Measurements from ENCODE around the gene PCSK1.

PCSK1 gene

GRCh38 chr5:96433066-96433447 is at the start of gene PCSK1:
TSS of gene PCSK1 (minus strand) at chr5:96433248. CDS start at chr5:96433042, 206 bp downstream.
- no peak for DNase-seq

DNA sequence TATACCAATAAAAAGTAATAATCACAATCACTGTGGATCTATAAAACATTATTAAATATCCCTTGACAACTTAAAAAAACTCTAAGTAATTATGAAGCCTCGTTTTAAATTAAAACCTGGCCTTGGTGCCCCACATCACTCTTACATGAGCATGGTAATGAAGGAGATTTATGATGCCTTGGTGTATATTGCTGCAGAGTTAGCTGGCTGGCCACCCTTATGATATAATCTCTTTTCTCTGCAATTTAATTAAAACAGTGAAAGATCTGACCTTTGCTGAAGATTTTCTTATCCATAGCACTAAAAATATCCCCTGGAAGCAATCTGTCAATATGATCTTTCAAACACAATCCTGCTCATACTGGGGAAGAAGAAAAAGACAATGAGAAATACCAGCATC is 48.8 kb upstream of the PCSK1 start:
- no peak for DNase-seq

DNA sequence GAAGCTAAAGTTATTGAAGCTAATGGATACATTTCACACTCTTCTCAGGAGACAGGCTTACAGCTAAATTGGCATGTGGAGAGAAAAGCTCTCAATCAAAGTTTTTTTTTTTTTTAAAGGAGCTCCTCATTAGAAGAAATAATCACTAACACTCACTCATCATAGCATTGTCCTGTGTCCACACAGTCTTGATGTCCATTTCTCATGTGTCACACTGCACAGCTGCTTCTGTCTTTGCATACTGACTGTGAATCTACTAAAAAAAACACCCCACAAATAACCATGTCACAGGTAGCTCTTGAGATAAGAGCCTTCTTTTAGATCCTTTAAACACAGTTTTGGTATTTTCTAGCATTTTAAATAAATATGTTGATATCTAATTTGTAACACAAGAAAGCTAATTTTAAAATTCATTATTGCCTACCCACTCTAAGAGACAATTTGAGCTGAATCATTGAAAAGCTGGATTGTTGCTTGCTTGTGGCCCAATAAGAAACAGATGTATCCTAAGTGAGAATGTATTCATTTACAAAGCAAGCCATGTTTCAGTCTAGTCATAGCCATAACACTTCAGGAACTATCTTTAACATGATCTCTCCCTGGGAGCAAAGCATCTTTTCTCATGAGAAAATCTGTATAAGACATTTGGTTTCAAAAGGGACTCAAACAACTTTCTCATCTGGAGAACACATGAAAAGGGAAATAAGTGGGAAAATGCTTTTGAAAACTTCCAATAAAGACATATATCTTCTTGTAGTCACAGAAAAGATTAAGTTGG is 48.1 kb upstream of the PCSK1 start:
- no peak for DNase-seq

- no peak for DNase-seq
Observed at GRCh38 chr5:96478983-96479382, 45.9 kb upstream of the PCSK1 start.

GRCh38 chr5:96476654-96477053 is 43.6 kb upstream of the PCSK1 start:
- no peak for DNase-seq

- DNase-seq = no peak
Observed at GRCh38 chr5:96474073-96474472, 41.0 kb upstream of the PCSK1 start.

- DNase-seq = no peak
Observed at GRCh38 chr5:96473155-96473554, 40.1 kb upstream of the PCSK1 start.

- no peak for DNase-seq
Observed at GRCh38 chr5:96470785-96471184, 37.7 kb upstream of the PCSK1 start.

- DNase-seq = no peak
Observed at GRCh38 chr5:96468956-96469355, 35.9 kb upstream of the PCSK1 start.

DNA sequence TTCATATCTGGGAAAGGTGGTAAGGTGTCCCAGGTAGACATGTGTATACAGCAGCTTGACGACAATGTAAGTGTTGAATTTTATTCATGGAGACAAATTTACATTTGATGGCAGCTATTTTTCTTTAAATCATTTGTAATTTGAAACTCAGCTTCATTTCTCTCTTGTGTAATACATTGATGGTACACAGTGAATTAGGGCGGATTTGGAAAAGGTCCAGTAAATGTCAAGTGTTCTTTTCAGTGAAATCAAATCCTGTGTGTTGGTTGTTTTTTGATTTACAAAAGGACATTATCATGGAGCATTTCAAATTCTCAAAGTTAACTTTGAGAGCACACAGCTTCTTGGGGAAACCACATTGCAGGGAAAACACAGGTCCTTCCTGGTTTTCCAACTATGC is 30.0 kb upstream of the PCSK1 start:
- DNase-seq = no peak

- no peak for DNase-seq
Observed at GRCh38 chr5:96459313-96460121, 26.5 kb upstream of the PCSK1 start.

DNA sequence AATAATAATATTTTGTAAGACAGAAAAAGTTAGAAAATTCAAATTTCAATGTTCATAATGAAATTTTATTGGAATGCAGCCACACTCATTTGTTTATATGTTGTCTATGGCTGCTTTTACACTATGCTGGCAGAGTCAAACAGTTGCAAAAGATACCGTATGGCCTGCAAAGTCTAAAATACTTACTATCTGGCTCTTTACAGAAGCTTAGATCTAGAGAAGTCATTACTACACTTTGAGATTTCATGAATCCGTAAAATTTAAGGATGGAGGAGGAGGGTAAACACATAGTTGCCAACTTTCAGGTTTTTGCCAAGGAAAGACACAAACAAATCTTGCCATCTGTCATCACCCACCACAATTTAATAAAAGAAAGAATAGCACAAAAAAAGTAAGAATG is 25.1 kb upstream of the PCSK1 start:
- DNase-seq = no peak

DNA sequence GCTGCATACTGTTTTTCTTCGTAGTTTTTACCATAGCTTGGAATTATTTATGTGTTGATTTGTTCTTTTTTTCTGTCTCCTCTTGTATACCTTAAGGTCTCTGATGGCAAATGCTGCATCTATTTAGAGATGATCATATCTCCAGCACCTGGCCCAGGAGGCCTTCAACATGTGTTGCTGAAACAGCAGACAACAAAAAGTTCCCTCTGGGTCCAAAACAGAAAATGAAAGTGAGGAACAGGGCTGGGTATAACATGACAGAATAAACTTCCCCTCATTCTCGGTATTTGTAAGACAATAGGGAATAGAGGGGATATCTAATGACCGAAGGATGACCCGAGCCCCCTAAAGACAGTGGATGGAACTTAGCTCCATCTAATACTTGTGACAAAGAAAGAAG is 22.7 kb upstream of the PCSK1 start:
- no peak for DNase-seq

DNA sequence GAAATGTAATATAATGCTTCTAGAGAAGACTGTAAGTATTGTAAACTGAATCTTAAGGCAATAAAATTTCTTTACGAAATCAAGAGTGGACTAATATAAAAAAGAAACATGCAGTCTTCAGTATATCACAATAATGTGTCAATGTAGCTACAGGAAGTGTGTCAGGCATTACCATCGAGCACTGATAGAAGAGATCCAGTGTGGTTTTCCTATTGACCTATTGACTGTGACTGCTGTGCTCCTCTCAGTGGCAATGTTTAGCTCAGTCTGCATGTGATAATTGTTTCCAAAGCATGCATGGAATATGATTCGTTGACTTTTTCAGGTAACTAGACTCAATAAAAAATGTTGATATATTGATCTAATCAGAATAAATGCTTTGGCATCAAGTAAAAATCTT is 20.3 kb upstream of the PCSK1 start:
- DNase-seq = no peak

- DNase-seq = no peak
Observed at GRCh38 chr5:96447949-96448348, 14.9 kb upstream of the PCSK1 start.

DNA sequence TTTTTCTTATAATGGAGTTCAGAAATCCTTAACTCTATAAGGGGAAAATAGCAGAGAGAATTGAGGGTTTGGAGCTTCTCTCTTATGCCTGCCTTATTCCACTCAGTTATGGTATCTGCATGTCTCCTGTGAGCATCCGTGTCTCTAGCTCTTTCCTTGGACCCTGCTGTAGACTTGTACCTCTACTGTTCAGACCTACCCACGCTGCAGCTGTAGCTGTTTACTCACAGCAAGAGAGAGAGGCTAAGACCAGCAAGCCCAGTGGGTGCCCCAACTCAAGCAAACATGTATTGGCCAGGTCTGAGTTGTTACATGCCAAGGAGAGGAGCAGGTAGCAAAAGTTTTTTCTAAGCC is 7.1 kb upstream of the PCSK1 start:
- no peak for DNase-seq

DNA sequence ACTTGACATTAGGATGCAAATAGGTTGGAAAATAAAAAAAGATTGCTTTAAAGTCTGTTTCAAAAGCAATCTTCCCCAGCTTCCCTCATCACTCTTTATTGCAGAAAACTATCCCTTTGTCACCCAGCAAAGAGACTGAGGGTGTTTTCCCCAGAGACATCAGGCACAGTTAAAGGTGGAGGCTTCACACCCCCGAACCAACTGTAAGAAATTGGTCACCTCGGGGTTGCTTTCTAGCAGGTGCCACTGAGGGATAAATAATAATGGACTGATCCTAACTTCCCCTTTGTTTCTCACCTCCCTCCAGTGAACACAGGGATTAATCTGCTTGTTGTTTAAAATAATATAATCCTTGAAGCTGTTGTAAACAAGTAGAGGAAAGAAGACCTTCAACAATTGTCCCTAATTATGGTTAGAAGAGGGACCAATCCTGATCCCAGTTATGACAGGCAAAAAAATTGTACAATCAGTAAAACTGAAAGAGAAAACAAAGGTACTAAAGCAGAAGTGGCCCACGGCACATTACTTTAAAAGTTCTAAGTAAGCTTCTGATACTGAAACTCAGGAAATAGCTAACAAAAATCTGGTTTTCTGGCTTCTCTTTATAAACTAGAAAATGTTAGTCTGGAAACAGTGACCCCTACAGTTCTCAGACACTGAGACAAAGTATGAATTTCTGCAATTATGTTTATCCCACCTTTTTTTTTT is 6.6 kb upstream of the PCSK1 start:
- DNase-seq = no peak

DNA sequence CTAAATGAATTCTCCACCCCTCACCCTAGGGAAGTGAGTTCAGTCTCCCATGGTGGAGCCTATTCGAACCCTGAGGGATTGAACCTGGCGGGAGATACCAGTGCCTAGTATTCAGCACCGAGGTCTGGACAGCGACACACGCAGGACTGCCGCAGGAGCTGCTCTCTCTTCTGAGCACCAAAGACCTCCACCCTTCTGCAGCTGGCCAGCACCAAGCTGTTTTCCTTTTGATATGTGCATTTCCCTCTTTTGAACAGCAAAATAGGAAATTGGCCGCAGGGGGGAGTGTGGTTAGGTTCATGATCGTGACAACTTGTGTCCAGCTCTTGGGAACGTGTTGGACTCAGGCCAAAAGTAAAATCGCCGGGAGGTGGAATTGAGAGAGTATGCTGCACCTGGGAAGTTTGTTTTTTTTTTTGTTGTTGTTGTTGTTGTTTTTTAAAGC is 1.2 kb upstream of the PCSK1 start:
- peak; percentile 48 for DNase-seq

- no peak for DNase-seq
Observed at GRCh38 chr5:96432216-96433065, 607 bp downstream of the PCSK1 start.

DNA sequence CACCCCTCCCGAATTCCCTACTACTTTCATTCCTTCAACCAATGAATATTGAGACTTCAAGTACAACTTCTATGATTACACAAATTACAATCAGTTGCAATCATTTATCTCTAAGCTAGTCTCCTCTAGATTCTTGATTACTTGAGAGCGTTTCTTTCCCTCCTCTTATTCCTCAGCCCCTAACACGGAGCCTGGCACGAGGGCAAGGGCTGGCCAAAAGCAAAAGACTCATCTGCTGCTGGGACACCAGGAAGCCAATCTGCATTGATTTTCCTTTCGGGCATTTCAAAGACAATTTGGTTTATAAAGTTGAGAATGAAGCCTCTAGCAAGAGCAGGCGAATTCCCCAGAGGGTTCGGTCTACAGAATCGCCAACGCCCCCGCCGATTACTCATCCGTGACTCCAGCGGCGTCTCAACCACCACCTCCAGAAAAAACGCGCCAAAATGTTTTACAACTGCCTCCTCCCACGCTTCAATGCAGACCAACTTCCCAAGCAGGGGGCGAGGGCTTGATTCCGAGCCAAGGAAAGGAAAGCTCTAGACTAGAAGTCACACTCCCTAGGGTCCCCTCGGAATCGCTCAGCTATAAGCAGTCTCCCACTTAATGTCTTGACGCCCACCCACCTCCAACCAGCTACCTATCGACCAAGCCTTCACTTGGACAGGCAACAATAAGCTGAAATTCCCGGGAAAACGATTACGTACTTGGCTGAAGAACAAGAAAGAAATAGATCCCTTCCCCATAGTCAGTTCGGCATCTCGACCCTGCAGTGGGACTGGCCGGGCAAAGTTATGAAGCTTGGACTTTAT is 1.5 kb downstream of the PCSK1 start:
- DNase-seq = no peak

DNA sequence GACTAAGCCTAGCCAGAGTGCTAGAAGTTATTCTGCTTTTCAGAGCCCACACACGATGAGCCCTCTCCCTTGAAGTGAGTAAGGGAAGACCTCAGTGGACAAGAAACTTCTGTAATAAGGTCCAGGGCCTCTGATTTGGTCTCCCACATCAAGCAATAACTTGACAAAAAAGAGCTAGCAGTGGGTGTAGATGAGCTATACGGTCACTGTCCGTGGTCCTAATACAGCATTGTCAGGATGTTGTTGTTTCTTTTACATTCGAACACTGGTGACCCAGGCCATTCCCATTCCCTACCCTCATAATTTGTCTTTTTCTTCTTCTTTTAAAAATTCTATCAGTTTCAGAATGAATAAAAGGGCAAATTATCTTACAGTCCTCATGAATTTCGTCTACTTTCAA is 5.2 kb downstream of the PCSK1 start:
- no peak for DNase-seq

DNA sequence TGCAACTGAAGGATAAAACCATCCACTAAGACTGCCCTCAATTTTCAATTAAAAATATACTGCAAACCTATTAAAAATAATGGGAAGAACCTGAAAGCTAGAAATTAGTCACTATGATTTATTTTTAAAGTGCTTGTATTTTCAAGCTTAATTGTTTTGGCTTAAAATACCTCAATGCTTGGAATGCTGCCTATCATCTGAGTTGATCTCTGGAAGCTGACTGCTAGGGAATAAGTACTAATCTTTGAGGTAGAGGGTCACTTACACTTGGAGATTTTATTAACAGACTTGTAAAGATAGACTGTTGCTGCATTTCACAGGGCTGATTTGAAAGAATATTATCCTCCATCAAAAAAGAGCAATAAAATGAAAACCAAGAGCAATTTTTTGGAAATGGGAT is 6.2 kb downstream of the PCSK1 start:
- DNase-seq = no peak
